ENCODE measurements around the gene PPP2R2C.

GRCh38 chr4:6396696-6397236 lies 75.6 kb downstream of the PPP2R2C start:
- TF ChIP-seq CTCF (optimal IDR thresholded peaks at IDR 0.05 in 1 of 3, IDR thresholded peaks at IDR 0.05 in 1 of 3, conservative IDR thresholded peaks at IDR 0.05 in 1 of 3; ENCODE audit: extremely low read depth in 1 of 3, insufficient read depth in 2 of 3, low read length in 3 of 3) (no peak), EZH2 (IDR thresholded peaks at IDR 0.05; ENCODE audit: low read length) (no peak)
